Esophagus squamous epithelium (tissue), 5 donors: ENCODE results near the gene SLC30A5. TPM values are rescaled to one million over a fixed set of nuclear protein-coding genes. Genes with fewer than 3 reads are reported as not detected.
"Not testable (repeated sequence)": the region's sequence is repeated elsewhere in the genome, so short reads cannot be mapped to it uniquely, and the experiment has no call there.

Experiments used
- DNase-seq: peaks from one replicate; lab custom pipeline; 2025; lab: John Stamatoyannopoulos, UW
- H3K27ac ChIP-seq, 4 donors: fragments of 200-600 bp; sonication (generic); one replicate each; pipeline ENCODE4 v1.5.1; 2016 to 2019; ENCODE audit warnings: mild to moderate bottlenecking in 1 of 4
- H3K27me3 ChIP-seq, 4 donors: fragments of 200-600 bp; sonication (generic); 1 replicate in 3 of 4; 2 replicates in 1 of 4; pipeline versions ENCODE4 v1.5.1 to v1.6.0; 2017 to 2021; ENCODE audit warnings: antibody characterized with exemption in 1 of 4
- H3K36me3 ChIP-seq, 3 donors: fragments of 200-600 bp; sonication (generic); one replicate each; pipeline ENCODE4 v1.5.1; 2016 to 2019
- H3K4me1 ChIP-seq, 3 donors: fragments of 200-600 bp; sonication (generic); one replicate each; pipeline ENCODE4 v1.5.1; 2017 to 2019
- H3K4me3 ChIP-seq, 4 donors: fragments of 200-600 bp; sonication (generic); 1 replicate in 3 of 4; 2 replicates in 1 of 4; pipeline ENCODE4 v1.5.1; 2016 to 2019; ENCODE audit warnings: mild to moderate bottlenecking in 2 of 4, moderate library complexity in 1 of 4
- H3K9me3 ChIP-seq, 3 donors: fragments of 200-600 bp; sonication (generic); one replicate each; pipeline ENCODE4 v1.5.1; 2016 to 2019
- CTCF ChIP-seq, 6 experiments: fragments of 450-650 bp in 4 of 6; fragments of 200-600 bp in 2 of 6; sonication (generic) in 2 of 6; IDR thresholded peaks; one replicate each; pipeline ENCODE4 v1.5.1; 2016 to 2019; ENCODE audit warnings: antibody characterized with exemption in 6 of 6, mild to moderate bottlenecking in 4 of 6, moderate library complexity in 4 of 6
- POLR2A ChIP-seq, 4 donors: fragments of 450-650 bp; IDR thresholded peaks; one replicate each; pipeline ENCODE4 v1.6.1; 2017; ENCODE audit warnings: antibody characterized with exemption in 4 of 4, mild to moderate bottlenecking in 4 of 4, moderate library complexity in 3 of 4
- WGBS, 2 donors: methylation state at CpG; one replicate each; pipeline ENCODE4 v1.1.5; 2018; 5-methylcytosine and 5-hydroxymethylcytosine counted together
- intact Hi-C: fragments of 100-400 bp; cut with DNase I; formaldehyde crosslinking; loops from one replicate; pipeline ENCODE4 v1.15.0; 2022
- total RNA-seq, 4 donors: library from RNA; depleted of rRNA; stranded (reverse); fragments of >200 nt; gene quantifications; one replicate each; pipeline ENCODE4 v1.1.0, GENCODE V29; 2016
- donor health status: DM: yes; HTN: yes; CAD: no.

The SLC30A5 gene
- total RNA-seq, 4 donors from 2014 or later, result 19.4 to 43.5 (median 37.9) TPM

- Histone ChIP-seq H3K36me3 (peaks cover 0 to 97% (median 11%) of the 10 kb centered on the region in 3 donors), H3K4me1 (no peaks in the 10 kb centered on the region), H3K4me3 (no peak overlapping the region), H3K27ac (no peak overlapping the region), H3K9me3 (no peaks in the 10 kb centered on the region), H3K27me3 (no peaks in the 10 kb centered on the region)
- WGBS, 2 donors, result 51 to 58% methylated on average over 3 of the region's 3 CpGs
- intact Hi-C loops, result no loop called here
- no peak for TF ChIP-seq POLR2A (IDR thresholded peaks at IDR 0.05)
- no peak for TF ChIP-seq CTCF (IDR thresholded peaks at IDR 0.05)
- DNase-seq, result no peak
Observed at GRCh38 chr5:69115526-69115925, 21.7 kb downstream of the SLC30A5 start.

- intact Hi-C loops, result no loop called here
- no peak for DNase-seq
- Histone ChIP-seq H3K9me3 (no peaks in the 10 kb centered on the region), H3K36me3 (peaks cover 0 to 91% (median 9%) of the 10 kb centered on the region in 3 donors), H3K4me3 (no peak overlapping the region), H3K27ac (no peak overlapping the region), H3K27me3 (no peaks in the 10 kb centered on the region), H3K4me1 (no peaks in the 10 kb centered on the region)
- TF ChIP-seq CTCF (IDR thresholded peaks at IDR 0.05) (no peak), POLR2A (IDR thresholded peaks at IDR 0.05) (no peak)
Observed at GRCh38 chr5:69129413-69129812, 35.6 kb downstream of the SLC30A5 start.

GRCh38 chr5:69130241-69130640 lies 36.4 kb downstream of the SLC30A5 start:
- H3K9me3 ChIP-seq, result no peaks in the 10 kb centered on the region
- no peak for TF ChIP-seq POLR2A (IDR thresholded peaks at IDR 0.05)
- TF ChIP-seq CTCF (IDR thresholded peaks at IDR 0.05), result no peak
- no peak overlapping the region for H3K4me3 ChIP-seq
- 66 to 77% methylated on average over 2 of the region's 2 CpGs for WGBS, 2 donors
- peaks cover 0 to 83% (median 9%) of the 10 kb centered on the region in 3 donors for H3K36me3 ChIP-seq
- H3K27ac ChIP-seq, result no peak overlapping the region
- H3K4me1 ChIP-seq, result no peaks in the 10 kb centered on the region
- intact Hi-C loops, result no loop called here
- DNase-seq, result no peak
- no peaks in the 10 kb centered on the region for H3K27me3 ChIP-seq

- Histone ChIP-seq H3K27ac (no peak overlapping the region), H3K4me1 (no peaks in the 10 kb centered on the region), H3K4me3 (no peak overlapping the region), H3K27me3 (no peaks in the 10 kb centered on the region), H3K36me3 (peaks cover 0 to 72% (median 7%) of the 10 kb centered on the region in 3 donors), H3K9me3 (no peaks in the 10 kb centered on the region)
- TF ChIP-seq POLR2A (IDR thresholded peaks at IDR 0.05), result no peak
- intact Hi-C loops, result no loop called here
- no peak for DNase-seq
Observed at GRCh38 chr5:69131304-69131703, 37.5 kb downstream of the SLC30A5 start.

- Histone ChIP-seq H3K4me1 (no peaks in the 10 kb centered on the region), H3K27me3 (no peaks in the 10 kb centered on the region), H3K36me3 (peaks cover 0 to 44% (median 0%) of the 10 kb centered on the region in 3 donors), H3K4me3 (no peak overlapping the region), H3K9me3 (no peaks in the 10 kb centered on the region), H3K27ac (no peak overlapping the region)
- no peak for TF ChIP-seq POLR2A (IDR thresholded peaks at IDR 0.05)
- TF ChIP-seq CTCF (IDR thresholded peaks at IDR 0.05), result no peak
- whole genome bisulfite sequencing, 2 donors, result 58 to 82% methylated on average over 5 to 7 of the region's 7 CpGs
- intact Hi-C loops, result no loop called here
- no peak for DNase-seq
Observed at GRCh38 chr5:69134126-69134525, 40.3 kb downstream of the SLC30A5 start.

- Histone ChIP-seq H3K4me3 (no peak overlapping the region), H3K4me1 (no peaks in the 10 kb centered on the region), H3K27me3 (no peaks in the 10 kb centered on the region), H3K9me3 (peaks cover 0 to 5% (median 0%) of the 10 kb centered on the region in 3 donors), H3K27ac (no peak overlapping the region), H3K36me3 (peaks cover 0 to 24% (median 0%) of the 10 kb centered on the region in 3 donors)
- intact Hi-C loops, result no loop called here
- WGBS, 2 donors, result 79 to 87% methylated on average over 3 of the region's 3 CpGs
- TF ChIP-seq CTCF (IDR thresholded peaks at IDR 0.05) (no peak), POLR2A (IDR thresholded peaks at IDR 0.05) (no peak)
- no peak for DNase-seq
Observed at GRCh38 chr5:69136293-69136692, 42.5 kb downstream of the SLC30A5 start.

- 95 to 100% methylated on average over 1 of the region's 1 CpG for WGBS, 2 donors
- intact Hi-C loops, result not testable (repeated sequence)
Observed at GRCh38 chr5:69137208-69137607, 43.4 kb downstream of the SLC30A5 start.

More at GRCh38 chr5:69137208-69137607, 43.4 kb downstream of the SLC30A5 start:
- H3K4me3 ChIP-seq, DNase-seq, H3K27ac ChIP-seq, H3K4me1 ChIP-seq, H3K27me3 ChIP-seq, H3K9me3 ChIP-seq: not testable (repeated sequence)
- peaks cover 0 to 15% (median 0%) of the 10 kb centered on the region in 3 donors for H3K36me3 ChIP-seq
